ENCODE data around the gene FAM156A.
"Not testable (repeated sequence)": the region's sequence is repeated elsewhere in the genome, so short reads cannot be mapped to it uniquely, and the experiment has no call there.

DNA sequence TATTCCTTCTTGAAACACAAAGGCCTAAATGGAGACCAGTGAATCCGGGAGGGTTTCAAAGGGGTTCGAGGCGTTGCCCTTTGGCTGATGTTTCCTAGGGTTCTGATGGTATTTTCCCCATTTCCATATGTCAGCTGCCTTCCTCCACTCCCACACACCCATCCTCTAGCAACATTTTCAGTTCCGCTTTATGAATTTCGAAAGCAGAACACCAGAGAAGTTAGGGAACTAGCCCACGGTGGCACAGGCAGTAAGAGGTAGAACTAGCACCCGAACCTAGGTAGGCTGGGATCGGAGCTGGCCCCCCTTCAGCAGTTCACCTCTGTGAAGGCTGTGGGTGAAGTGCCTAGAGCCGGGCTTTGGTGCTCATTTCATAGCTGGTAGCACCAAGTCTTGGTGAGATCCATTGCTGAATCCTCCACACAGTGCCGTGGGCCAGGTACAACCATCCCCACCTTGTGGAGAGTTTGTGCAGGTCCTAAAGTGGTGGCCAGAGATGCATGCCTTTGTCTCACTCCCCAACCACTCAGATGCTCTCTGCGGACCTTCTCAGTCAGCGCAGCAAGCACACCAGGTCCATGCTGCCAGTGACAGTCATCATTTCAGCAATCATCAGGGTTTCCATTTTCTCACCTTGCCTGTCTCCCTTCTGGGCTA is 48.9 kb downstream of the FAM156A start:
- TF ChIP-seq, protein P1, sequence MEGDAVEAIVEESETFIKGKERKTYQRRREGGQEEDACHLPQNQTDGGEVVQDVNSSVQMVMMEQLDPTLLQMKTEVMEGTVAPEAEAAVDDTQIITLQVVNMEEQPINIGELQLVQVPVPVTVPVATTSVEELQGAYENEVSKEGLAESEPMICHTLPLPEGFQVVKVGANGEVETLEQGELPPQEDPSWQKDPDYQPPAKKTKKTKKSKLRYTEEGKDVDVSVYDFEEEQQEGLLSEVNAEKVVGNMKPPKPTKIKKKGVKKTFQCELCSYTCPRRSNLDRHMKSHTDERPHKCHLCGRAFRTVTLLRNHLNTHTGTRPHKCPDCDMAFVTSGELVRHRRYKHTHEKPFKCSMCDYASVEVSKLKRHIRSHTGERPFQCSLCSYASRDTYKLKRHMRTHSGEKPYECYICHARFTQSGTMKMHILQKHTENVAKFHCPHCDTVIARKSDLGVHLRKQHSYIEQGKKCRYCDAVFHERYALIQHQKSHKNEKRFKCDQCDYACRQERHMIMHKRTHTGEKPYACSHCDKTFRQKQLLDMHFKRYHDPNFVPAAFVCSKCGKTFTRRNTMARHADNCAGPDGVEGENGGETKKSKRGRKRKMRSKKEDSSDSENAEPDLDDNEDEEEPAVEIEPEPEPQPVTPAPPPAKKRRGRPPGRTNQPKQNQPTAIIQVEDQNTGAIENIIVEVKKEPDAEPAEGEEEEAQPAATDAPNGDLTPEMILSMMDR (IDR thresholded peaks at IDR 0.05 in 2 of 3, conservative IDR thresholded peaks at IDR 0.05 in 1 of 3; ENCODE audit: borderline replicate concordance in 1 of 3, insufficient read depth in 1 of 3, low read depth in 2 of 3, low read length in 2 of 3), result not testable (repeated sequence)
- TF ChIP-seq, protein P2, sequence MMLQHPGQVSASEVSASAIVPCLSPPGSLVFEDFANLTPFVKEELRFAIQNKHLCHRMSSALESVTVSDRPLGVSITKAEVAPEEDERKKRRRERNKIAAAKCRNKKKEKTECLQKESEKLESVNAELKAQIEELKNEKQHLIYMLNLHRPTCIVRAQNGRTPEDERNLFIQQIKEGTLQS (IDR thresholded peaks at IDR 0.05), result not testable (repeated sequence)
- not testable (repeated sequence) for TF ChIP-seq SIN3A (IDR thresholded peaks at IDR 0.05; ENCODE audit: low read depth); POLR2A (IDR thresholded peaks at IDR 0.05; ENCODE audit: borderline replicate concordance, extremely low read depth, insufficient read depth, insufficient read length); MAX (IDR thresholded peaks at IDR 0.05); RAD21 (IDR thresholded peaks at IDR 0.05; ENCODE audit: low read depth); YY1 (IDR thresholded peaks at IDR 0.05; ENCODE audit: extremely low read depth, insufficient replicate concordance, low read depth, low read length)

Data from HCT116 (cell line).